ENCODE measurements around the gene ATAD3A.

ATAD3A gene

DNA sequence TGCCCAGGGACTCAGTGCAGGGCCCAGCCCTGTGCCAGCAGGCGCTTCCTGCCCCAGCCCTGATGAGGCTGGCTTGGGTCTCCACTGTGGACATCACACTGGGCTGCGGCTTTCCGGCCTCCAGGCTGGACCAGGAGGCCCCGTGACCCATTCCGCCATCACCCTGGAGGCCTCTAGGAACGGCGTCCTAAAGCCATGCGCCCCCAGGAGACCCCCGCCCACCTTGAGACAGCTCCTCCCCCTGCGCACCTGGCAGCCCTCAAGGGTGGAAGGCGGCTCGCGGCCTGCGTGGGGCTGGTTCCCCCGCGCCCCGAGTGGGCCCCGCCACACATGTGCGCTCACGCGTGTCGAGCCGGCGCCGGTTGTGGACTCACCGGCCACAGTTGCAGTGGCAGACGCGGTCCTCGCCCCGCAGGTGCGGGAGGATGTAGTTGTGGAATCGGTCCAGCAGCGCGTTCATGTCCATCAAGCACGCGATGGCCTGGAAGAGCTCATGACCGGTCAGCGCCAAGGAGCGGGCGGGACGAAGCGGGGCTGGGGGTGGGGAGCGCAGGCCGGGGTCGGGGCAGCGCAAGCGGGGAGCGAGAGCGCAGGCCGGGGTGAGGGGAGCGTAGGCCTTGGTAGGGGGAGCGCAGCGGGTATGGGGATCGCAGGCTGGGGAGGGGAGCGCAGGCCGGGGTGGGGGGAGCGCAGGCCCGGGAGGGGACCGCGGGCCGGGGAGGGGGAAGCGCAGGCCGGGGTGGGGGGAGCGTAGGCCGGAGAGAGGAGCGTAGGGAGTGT lies 27.5 kb downstream of the ATAD3A start:
- DNase-seq (ENCODE audit: low spot score): no peak

- no peak for DNase-seq (ENCODE audit: low spot score)
Measured at GRCh38 chr1:1540090-1540817, 28.3 kb downstream of the ATAD3A start, which contains the start of gene TMEM240. Gene TMEM240, minus strand, starts transcription at chr1:1540624. Its CDS starts 278 bp downstream, at chr1:1540346.

- no peak for DNase-seq (ENCODE audit: low spot score)
Measured at GRCh38 chr1:1540818-1541628, 29.1 kb downstream of the ATAD3A start.

GRCh38 chr1:1541956-1542765 lies 30.2 kb downstream of the ATAD3A start:
- no peak for DNase-seq (ENCODE audit: low spot score)

- DNase-seq (ENCODE audit: low spot score): no peak
Measured at GRCh38 chr1:1542766-1543705, 31.1 kb downstream of the ATAD3A start.

- no peak for DNase-seq (ENCODE audit: low spot score)
Measured at GRCh38 chr1:1543706-1544099, 31.7 kb downstream of the ATAD3A start.

- DNase-seq (ENCODE audit: low spot score): no peak
Measured at GRCh38 chr1:1544544-1544943, 32.6 kb downstream of the ATAD3A start.

DNA sequence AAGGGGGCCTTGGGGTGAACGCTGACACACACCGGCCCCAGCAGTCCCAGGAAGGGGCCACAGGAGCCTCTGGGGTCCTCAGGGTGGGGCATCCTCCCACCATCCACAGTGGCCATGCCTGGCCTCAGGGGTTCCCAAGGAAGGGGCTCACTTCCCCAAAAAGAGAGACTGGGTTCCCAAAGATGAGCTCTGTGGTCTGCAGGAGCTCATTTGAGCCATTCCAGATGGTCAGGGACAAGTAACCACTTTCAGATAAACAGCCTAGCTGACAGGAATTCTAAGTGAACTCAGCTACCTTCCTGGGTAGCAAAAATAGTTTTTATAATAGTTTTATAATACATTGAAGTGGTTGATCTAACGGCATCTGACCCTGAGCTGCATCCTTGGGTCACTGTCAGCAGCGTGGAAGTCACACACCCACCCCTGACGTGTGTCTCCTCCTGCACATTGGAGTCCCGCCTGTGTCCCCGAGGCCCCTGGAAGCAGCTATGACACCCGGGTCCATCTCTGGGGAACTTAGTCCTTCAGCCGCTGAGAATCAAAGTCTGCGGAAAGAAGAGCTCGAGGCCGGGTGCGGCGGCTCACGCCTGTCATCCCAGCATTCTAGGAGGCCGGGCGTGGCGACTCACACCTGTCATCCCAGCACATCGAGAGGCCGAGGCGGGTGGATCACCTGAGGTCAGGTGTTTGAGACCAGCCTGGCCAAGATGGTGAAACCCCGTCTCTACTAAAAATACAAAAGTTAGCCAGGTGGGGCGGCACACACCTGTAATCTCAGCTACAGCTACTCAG lies 34.2 kb downstream of the ATAD3A start:
- no peak for DNase-seq (ENCODE audit: low spot score)

DNA sequence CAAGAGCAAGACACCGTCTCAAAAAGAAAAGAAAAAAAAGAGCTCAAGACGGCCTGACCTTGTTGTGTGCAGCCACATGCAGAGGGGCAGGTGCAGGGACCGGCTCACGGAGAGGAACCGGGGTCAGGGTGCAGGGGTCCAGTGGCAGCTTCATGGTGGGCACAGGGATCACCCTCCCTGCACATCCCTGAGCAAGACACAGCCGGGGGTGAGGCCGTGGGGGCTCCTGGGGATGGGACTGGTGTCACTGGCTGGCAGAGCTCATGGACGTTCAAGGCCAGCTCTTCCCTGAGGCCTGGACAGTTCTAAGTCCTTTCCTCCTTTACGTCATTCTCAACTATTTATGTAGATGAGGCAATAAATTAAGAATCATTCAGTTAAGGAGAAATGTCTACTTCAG lies 35.0 kb downstream of the ATAD3A start:
- no peak for DNase-seq (ENCODE audit: low spot score)

- DNase-seq (ENCODE audit: low spot score): no peak
Measured at GRCh38 chr1:1547476-1547875, 35.5 kb downstream of the ATAD3A start.

DNA sequence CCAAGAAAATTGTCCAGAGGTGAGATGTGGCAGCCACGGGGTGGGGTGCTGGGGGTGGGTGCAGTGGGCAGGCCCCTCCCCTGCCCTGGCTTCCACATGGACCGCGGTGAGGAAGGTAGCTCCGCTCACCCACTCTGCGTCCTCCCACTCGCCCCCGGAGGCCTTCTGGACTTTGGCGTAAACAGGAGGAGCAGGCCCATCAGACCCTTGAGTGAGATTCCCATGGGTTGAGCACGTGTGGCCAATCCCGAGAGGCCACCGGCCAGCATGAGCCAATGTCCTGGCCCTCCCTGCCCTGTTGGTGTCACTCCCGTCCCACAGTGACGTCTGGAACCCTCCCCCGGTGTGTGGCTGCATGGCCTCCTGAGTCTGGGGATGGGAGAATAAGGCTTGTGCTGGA lies 36.6 kb downstream of the ATAD3A start:
- no peak for DNase-seq (ENCODE audit: low spot score)

- DNase-seq (ENCODE audit: low spot score): no peak
Measured at GRCh38 chr1:1550087-1550486, 38.1 kb downstream of the ATAD3A start.

- DNase-seq (ENCODE audit: low spot score): no peak
Measured at GRCh38 chr1:1550591-1551432, 38.9 kb downstream of the ATAD3A start.

DNA sequence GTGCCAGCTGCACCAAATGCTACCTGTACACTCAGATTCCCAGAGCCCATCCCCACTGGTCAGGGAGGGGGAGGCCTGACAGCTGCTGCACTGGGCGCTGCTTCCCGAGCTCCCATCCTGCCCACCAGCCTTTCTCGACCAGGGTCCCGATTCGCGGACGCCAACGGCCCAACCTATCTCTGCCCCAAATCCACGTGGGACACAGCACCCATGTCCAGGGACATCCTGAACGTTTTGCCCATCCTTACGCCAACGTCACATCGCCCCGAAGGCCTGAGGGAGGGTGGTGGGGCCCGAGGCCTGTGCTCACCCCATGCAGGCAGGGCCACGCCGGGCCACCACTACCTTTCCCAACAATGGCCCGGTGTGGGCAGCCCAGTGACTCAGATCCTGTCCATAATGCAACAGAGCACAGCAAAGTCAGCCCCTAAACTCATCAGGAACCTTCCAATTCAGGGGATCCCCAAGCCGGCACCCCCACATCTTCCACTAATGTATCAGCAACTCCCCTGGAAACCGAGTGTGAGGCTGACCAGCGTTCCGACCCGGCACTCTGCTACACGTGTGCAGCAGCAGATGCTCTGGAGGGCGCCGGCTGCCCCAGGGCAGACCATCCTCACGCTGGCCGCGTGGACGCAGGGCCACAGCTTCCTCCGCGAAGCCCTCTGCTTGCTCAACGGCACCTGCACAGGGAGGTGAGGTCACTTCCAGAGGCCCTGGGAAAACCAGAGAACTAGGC lies 39.7 kb downstream of the ATAD3A start:
- no peak for DNase-seq (ENCODE audit: low spot score)

DNA sequence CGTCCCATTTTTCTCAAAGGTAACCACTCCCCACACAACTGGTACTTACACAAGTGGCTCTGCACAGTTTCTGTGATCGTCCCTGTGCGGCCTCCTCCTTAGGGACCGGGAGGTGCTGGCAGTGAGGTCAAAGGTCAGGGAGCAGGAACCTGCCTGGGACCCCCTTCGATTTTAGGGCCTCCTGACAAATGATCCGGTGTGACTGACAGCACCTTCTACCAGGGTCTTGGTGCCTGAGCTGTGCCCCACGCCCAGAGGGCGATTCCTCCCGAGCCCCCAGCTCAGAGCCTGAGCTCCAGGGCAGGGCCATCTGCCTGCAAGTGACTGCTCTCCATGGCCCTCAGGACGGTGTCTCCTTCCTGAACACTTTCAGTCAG lies 40.3 kb downstream of the ATAD3A start:
- no peak for DNase-seq (ENCODE audit: low spot score)

DNA sequence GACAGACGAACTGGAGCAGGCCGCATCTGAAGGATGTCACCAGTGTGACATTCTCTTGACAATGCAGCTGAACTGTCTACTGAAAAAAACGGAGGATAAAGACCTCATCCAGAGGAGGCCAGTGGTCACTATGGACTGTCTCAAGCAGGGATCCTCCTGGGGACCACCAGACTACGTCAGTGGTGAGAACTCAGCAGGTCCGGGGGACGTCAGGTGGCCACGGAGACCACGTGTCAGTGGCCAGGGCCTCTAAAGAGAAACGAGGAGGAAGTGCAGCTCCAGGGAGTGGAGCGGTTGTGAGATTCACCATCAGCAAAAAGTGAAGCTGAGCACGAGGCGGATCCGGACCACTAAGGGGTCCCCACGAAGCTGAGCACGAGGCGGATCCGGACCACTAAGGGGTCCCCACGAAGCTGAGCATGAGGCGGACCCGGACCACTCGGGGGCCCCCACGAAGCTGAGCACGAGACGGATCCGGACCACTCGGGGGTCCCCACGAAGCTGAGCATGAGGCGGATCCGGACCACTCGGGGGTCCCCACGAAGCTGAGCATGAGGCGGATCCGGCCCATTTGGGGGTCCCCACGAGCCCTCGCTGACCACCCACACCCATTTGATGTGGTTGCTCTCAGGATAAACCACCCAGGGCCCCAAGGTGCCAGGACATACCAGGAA lies 42.0 kb downstream of the ATAD3A start:
- DNase-seq (ENCODE audit: low spot score): no peak

DNA sequence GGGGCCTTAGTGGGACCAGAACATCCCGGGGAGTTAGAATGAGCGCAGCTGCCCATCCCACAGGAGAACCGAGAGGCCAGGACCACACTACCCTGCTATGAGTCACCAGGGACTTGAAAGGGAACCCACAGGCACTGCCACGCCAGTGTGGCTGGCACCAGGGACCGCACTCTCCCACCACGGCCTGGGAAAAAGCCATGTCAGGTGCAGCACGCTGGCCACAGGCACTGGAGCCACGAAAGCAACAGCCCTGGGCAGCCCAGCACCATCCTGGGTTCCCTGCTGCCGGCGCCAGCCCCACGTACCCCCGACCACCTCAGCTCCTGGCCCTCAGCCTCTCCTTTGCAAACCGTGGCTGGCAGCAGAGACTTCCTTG lies 42.6 kb downstream of the ATAD3A start:
- DNase-seq (ENCODE audit: low spot score): no peak
